Measurements from ENCODE around the gene RUNX3. TPM values are rescaled to one million over a fixed set of nuclear protein-coding genes. Genes with fewer than 3 reads are reported as not detected.

Gene RUNX3
- total RNA-seq, 1 experiment from 2014 or later = 1.5 TPM

GRCh38 chr1:24931468-24932231 lies 1.6 kb upstream of the RUNX3 start (continued):
- TF ChIP-seq ZNF281 (CRISPR knock-in tag; IDR thresholded peaks at IDR 0.05) (0 out of 2 replicates have a peak, but pooled peaks have one; percentile 37), FOXP1 (CRISPR knock-in tag; IDR thresholded peaks at IDR 0.05; ENCODE audit: borderline replicate concordance) (no peak), ZNF512 (CRISPR knock-in tag; IDR thresholded peaks at IDR 0.05; ENCODE audit: borderline replicate concordance) (no peak), RORB (CRISPR knock-in tag; IDR thresholded peaks at IDR 0.05) (no peak), ZNF263 (CRISPR knock-in tag; IDR thresholded peaks at IDR 0.05; ENCODE audit: low read depth) (no peak), NFYB (CRISPR knock-in tag; conservative IDR thresholded peaks at IDR 0.05; ENCODE audit: low read depth) (no peak; the same call in 1 of the 2 replicates), SMAD3 (CRISPR knock-in tag; IDR thresholded peaks at IDR 0.05; ENCODE audit: borderline replicate concordance) (peak; percentile 43; the same call in 1 of the 2 replicates), MXD4 (CRISPR knock-in tag; IDR thresholded peaks at IDR 0.05; ENCODE audit: borderline replicate concordance) (no peak), TEAD4 (CRISPR knock-in tag; IDR thresholded peaks at IDR 0.05) (peak; percentile 74; the same call in 1 of the 2 replicates), NFE2L1 (CRISPR knock-in tag; IDR thresholded peaks at IDR 0.05) (no peak), ATF6 (CRISPR knock-in tag; IDR thresholded peaks at IDR 0.05) (no peak), PRRX2 (CRISPR knock-in tag; IDR thresholded peaks at IDR 0.05) (no peak), GABPB1 (CRISPR knock-in tag; IDR thresholded peaks at IDR 0.05) (no peak), E2F1 (CRISPR knock-in tag; IDR thresholded peaks at IDR 0.05) (peak; percentile 61; the same call in 1 of the 2 replicates), NR1H2 (CRISPR knock-in tag; IDR thresholded peaks at IDR 0.05) (0 out of 2 replicates have a peak, but pooled peaks have one; percentile 32), CREM (CRISPR knock-in tag; IDR thresholded peaks at IDR 0.05) (no peak; the same call in 1 of the 2 replicates), ZNF219 (CRISPR knock-in tag; IDR thresholded peaks at IDR 0.05; ENCODE audit: borderline replicate concordance) (no peak), ZNF121 (CRISPR knock-in tag; IDR thresholded peaks at IDR 0.05) (no peak)
- TF ChIP-seq, protein P1, sequence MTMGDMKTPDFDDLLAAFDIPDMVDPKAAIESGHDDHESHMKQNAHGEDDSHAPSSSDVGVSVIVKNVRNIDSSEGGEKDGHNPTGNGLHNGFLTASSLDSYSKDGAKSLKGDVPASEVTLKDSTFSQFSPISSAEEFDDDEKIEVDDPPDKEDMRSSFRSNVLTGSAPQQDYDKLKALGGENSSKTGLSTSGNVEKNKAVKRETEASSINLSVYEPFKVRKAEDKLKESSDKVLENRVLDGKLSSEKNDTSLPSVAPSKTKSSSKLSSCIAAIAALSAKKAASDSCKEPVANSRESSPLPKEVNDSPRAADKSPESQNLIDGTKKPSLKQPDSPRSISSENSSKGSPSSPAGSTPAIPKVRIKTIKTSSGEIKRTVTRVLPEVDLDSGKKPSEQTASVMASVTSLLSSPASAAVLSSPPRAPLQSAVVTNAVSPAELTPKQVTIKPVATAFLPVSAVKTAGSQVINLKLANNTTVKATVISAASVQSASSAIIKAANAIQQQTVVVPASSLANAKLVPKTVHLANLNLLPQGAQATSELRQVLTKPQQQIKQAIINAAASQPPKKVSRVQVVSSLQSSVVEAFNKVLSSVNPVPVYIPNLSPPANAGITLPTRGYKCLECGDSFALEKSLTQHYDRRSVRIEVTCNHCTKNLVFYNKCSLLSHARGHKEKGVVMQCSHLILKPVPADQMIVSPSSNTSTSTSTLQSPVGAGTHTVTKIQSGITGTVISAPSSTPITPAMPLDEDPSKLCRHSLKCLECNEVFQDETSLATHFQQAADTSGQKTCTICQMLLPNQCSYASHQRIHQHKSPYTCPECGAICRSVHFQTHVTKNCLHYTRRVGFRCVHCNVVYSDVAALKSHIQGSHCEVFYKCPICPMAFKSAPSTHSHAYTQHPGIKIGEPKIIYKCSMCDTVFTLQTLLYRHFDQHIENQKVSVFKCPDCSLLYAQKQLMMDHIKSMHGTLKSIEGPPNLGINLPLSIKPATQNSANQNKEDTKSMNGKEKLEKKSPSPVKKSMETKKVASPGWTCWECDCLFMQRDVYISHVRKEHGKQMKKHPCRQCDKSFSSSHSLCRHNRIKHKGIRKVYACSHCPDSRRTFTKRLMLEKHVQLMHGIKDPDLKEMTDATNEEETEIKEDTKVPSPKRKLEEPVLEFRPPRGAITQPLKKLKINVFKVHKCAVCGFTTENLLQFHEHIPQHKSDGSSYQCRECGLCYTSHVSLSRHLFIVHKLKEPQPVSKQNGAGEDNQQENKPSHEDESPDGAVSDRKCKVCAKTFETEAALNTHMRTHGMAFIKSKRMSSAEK (CRISPR knock-in tag; IDR thresholded peaks at IDR 0.05; ENCODE audit: borderline replicate concordance) = no peak
- TF ChIP-seq, protein P2, sequence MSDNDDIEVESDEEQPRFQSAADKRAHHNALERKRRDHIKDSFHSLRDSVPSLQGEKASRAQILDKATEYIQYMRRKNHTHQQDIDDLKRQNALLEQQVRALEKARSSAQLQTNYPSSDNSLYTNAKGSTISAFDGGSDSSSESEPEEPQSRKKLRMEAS (CRISPR knock-in tag; IDR thresholded peaks at IDR 0.05) = peak; percentile 95
- TF ChIP-seq, protein P3, sequence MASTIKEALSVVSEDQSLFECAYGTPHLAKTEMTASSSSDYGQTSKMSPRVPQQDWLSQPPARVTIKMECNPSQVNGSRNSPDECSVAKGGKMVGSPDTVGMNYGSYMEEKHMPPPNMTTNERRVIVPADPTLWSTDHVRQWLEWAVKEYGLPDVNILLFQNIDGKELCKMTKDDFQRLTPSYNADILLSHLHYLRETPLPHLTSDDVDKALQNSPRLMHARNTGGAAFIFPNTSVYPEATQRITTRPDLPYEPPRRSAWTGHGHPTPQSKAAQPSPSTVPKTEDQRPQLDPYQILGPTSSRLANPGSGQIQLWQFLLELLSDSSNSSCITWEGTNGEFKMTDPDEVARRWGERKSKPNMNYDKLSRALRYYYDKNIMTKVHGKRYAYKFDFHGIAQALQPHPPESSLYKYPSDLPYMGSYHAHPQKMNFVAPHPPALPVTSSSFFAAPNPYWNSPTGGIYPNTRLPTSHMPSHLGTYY (CRISPR knock-in tag; IDR thresholded peaks at IDR 0.05) = no peak
- TF ChIP-seq, protein P4, sequence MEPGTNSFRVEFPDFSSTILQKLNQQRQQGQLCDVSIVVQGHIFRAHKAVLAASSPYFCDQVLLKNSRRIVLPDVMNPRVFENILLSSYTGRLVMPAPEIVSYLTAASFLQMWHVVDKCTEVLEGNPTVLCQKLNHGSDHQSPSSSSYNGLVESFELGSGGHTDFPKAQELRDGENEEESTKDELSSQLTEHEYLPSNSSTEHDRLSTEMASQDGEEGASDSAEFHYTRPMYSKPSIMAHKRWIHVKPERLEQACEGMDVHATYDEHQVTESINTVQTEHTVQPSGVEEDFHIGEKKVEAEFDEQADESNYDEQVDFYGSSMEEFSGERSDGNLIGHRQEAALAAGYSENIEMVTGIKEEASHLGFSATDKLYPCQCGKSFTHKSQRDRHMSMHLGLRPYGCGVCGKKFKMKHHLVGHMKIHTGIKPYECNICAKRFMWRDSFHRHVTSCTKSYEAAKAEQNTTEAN (CRISPR knock-in tag; IDR thresholded peaks at IDR 0.05) = no peak
- TF ChIP-seq, protein P5, sequence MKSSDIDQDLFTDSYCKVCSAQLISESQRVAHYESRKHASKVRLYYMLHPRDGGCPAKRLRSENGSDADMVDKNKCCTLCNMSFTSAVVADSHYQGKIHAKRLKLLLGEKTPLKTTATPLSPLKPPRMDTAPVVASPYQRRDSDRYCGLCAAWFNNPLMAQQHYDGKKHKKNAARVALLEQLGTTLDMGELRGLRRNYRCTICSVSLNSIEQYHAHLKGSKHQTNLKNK (CRISPR knock-in tag; IDR thresholded peaks at IDR 0.05) = no peak

Measured in WTC11 (cell line).